ENCODE measurements around the gene TYRO3. TPM values are rescaled to one million over a fixed set of nuclear protein-coding genes. Genes with fewer than 3 reads are reported as not detected.

TYRO3 gene
- total RNA-seq, 1 donor from 2014 or later: 16.4 TPM

DNA sequence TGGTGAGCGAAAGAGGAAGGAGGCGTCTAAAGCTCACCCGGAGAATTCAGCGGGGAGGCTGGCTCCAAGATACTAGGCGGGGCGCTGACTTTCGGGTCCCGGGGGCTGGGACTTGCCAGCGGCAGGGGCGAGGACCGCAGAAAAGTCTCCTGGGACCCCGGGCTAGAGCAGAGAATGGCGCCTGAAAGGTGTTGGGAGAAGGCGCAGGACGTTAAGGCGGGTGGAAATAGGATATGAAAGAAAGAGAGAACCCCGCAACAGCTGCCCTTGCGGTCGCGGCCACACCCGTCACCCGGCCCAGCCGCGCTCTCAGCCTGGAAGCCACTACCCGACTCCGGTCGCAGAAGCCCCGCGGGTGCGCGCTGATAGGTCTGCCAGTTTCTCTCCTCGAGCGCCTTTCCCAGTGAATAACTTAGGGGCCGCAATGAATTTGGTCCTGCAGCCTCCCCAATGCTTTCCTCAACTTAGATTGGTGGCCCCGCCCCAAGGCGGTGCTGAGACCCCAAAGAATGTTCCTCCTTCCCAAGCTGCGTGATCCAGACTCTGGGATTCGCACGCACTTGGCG is 46.0 kb upstream of the TYRO3 start:
- TF ChIP-seq, protein P1, sequence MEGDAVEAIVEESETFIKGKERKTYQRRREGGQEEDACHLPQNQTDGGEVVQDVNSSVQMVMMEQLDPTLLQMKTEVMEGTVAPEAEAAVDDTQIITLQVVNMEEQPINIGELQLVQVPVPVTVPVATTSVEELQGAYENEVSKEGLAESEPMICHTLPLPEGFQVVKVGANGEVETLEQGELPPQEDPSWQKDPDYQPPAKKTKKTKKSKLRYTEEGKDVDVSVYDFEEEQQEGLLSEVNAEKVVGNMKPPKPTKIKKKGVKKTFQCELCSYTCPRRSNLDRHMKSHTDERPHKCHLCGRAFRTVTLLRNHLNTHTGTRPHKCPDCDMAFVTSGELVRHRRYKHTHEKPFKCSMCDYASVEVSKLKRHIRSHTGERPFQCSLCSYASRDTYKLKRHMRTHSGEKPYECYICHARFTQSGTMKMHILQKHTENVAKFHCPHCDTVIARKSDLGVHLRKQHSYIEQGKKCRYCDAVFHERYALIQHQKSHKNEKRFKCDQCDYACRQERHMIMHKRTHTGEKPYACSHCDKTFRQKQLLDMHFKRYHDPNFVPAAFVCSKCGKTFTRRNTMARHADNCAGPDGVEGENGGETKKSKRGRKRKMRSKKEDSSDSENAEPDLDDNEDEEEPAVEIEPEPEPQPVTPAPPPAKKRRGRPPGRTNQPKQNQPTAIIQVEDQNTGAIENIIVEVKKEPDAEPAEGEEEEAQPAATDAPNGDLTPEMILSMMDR (IDR thresholded peaks at IDR 0.05): no peak
- no peak for DNase-seq (ENCODE audit: low spot score)
- Mint-ChIP-seq H3K4me3 (ENCODE audit: unreplicated experiment) (peak overlapping the region; percentile 61), H3K27me3 (ENCODE audit: low read depth) (peaks cover 26% of the 10 kb centered on the region), H3K9me3 (ENCODE audit: low read depth) (no peaks in the 10 kb centered on the region), H3K4me1 (ENCODE audit: low read depth) (peaks cover 20% of the 10 kb centered on the region), H3K36me3 (ENCODE audit: low read depth) (peaks cover 2% of the 10 kb centered on the region), H3K27ac (ENCODE audit: unreplicated experiment) (no peak overlapping the region)

DNA sequence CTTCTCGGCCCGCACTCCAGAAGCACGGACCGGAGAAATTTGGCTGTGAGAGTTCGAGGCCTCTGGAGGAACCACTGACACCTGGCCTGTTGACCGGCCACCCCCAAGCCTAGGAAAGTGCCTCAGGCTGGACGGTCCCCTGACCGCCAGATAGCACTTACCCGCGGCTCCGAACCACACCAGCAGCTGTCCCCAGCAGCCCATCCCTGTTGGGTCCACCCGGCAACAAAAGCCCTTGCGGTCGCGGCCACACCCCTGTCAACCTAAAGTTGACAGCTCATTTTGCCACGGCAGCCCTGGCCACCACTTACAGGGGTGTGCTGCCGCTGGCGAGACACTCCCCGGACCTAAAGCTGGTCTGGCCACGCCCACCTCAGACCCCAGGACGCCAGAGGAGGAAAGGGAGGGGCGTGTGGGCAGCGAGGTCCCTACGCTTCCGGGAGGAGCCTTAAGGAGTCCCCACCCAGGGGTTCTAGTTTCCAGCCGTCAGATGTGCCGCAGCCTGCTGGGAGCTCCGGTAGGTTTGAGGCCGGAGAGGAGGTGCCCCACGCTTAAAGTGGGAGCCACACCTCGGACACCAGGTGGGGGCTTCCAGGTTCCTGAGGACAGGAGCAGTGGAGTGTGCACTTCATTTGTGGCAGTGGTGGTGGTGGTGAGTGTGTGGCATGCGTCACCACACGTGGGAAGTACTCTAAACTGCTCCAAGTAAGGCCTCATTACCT is 45.3 kb upstream of the TYRO3 start, which contains the start of gene LTK:
Gene LTK, minus strand, starts transcription at position 322 of the 722 bp plus-strand sequence. Its CDS starts 118 bp downstream, at position 204.
- TF ChIP-seq, protein P1 (IDR thresholded peaks at IDR 0.05): no peak
- DNase-seq (ENCODE audit: low spot score): no peak
- no peaks in the 10 kb centered on the region for H3K9me3 Mint-ChIP-seq (ENCODE audit: low read depth)
- H3K4me1 Mint-ChIP-seq (ENCODE audit: low read depth): peaks cover 20% of the 10 kb centered on the region
- H3K36me3 Mint-ChIP-seq (ENCODE audit: low read depth): peaks cover 3% of the 10 kb centered on the region
- H3K27ac Mint-ChIP-seq (ENCODE audit: unreplicated experiment): peak within 1 kb of the TSS; percentile 17
- peaks cover 26% of the 10 kb centered on the region for H3K27me3 Mint-ChIP-seq (ENCODE audit: low read depth)
- H3K4me3 Mint-ChIP-seq (ENCODE audit: unreplicated experiment): peak within 1 kb of the TSS; percentile 61

DNA sequence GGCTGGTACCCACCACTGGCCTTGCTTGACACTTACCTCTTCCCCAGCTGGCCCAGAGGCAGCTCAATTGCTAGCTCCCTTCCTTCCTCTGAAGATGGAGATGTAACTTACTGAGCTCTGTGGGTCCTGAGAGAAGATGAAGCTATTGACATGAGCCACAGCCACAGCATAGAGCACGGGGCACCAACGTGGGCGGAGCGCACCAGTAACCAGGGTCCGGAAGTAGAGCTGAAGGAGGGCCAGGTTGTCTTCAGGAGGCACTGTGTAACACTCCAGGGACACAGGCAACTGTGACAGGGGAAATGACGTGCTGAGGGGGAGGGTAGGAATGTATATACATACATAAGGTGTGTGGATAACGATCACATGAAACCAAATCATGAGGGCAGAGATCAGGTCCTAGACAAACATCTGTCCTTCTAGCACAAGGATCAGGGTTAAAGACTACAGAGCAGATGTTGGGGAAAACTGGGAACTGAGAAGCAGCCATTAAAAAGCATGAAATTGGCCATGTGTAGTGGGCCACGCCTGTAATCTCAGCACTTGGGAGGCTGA is 41.0 kb upstream of the TYRO3 start:
- Mint-ChIP-seq H3K27ac (ENCODE audit: unreplicated experiment) (no peak overlapping the region), H3K9me3 (ENCODE audit: low read depth) (no peaks in the 10 kb centered on the region), H3K4me3 (ENCODE audit: unreplicated experiment) (no peak overlapping the region), H3K4me1 (ENCODE audit: low read depth) (peaks cover 10% of the 10 kb centered on the region), H3K27me3 (ENCODE audit: low read depth) (peaks cover 9% of the 10 kb centered on the region), H3K36me3 (ENCODE audit: low read depth) (peaks cover 12% of the 10 kb centered on the region)
- TF ChIP-seq, protein P1 (IDR thresholded peaks at IDR 0.05): no peak
- no peak for DNase-seq (ENCODE audit: low spot score)

DNA sequence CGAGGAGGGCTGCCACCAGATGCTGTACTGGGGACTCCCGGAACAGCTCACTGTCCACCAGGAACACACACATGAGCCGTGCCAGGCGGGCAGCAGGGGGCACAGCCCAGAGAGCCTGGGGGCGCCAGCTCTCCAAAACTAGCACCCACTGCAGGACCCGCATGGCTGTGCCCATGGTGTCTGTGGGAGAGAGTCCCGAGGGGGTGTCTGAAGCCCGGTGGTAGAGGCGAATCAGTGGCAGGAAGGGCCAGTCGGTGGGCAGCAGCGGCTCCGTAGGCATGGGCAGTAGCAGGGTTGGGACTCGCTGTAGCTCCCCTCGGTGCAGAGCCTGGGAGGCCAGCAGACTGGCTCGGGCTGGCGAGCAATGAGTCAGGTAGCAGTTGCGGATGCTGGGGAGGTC is 38.4 kb upstream of the TYRO3 start:
- H3K4me1 Mint-ChIP-seq (ENCODE audit: low read depth): no peaks in the 10 kb centered on the region
- DNase-seq (ENCODE audit: low spot score): no peak
- H3K27me3 Mint-ChIP-seq (ENCODE audit: low read depth): no peaks in the 10 kb centered on the region
- H3K9me3 Mint-ChIP-seq (ENCODE audit: low read depth): no peaks in the 10 kb centered on the region
- no peak overlapping the region for H3K4me3 Mint-ChIP-seq (ENCODE audit: unreplicated experiment)
- H3K27ac Mint-ChIP-seq (ENCODE audit: unreplicated experiment): no peak overlapping the region
- TF ChIP-seq, protein P1 (IDR thresholded peaks at IDR 0.05): no peak
- H3K36me3 Mint-ChIP-seq (ENCODE audit: low read depth): peaks cover 14% of the 10 kb centered on the region

DNA sequence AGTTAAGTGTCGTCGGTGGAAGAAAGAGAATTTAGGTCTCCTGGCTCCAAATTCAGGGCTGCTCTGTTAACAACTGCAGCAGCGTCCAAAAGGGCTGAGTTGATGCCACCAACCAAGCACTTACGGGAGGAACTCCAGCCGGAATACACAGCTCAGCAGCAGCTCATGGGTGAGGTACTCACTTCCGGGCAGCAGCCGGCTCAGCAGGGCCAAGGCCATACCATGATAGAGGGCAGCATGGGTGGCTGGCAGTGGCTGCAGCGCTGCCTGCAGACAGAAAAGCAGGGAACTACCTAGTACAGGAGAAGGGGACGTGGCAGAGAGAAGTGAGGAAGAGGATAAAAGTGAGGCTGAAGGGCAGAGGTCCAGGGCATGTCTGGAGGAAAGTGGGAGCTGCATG is 37.4 kb upstream of the TYRO3 start:
- peaks cover 18% of the 10 kb centered on the region for H3K36me3 Mint-ChIP-seq (ENCODE audit: low read depth)
- H3K4me1 Mint-ChIP-seq (ENCODE audit: low read depth): no peaks in the 10 kb centered on the region
- no peak overlapping the region for H3K27ac Mint-ChIP-seq (ENCODE audit: unreplicated experiment)
- H3K27me3 Mint-ChIP-seq (ENCODE audit: low read depth): no peaks in the 10 kb centered on the region
- H3K9me3 Mint-ChIP-seq (ENCODE audit: low read depth): no peaks in the 10 kb centered on the region
- no peak overlapping the region for H3K4me3 Mint-ChIP-seq (ENCODE audit: unreplicated experiment)
- TF ChIP-seq, protein P1 (IDR thresholded peaks at IDR 0.05): no peak
- DNase-seq (ENCODE audit: low spot score): no peak
